Measurements from ENCODE around the gene GSN.
A peak's percentile ranks its signal among the peaks of the same experiment; 100 is the strongest.
"Not testable (repeated sequence)": the region's sequence is repeated elsewhere in the genome, so short reads cannot be mapped to it uniquely, and the experiment has no call there.

The GSN gene

GRCh38 chr9:121288673-121289025, 20.7 kb downstream of the GSN start:
- DNase-seq (ENCODE audit: low spot score) = no peak

- no peak for DNase-seq (ENCODE audit: low spot score)
Observed at GRCh38 chr9:121289026-121289771, 21.2 kb downstream of the GSN start.

GRCh38 chr9:121289772-121290370, 21.9 kb downstream of the GSN start:
- DNase-seq (ENCODE audit: low spot score) = no peak

GRCh38 chr9:121291536-121291935, 23.6 kb downstream of the GSN start:
- DNase-seq (ENCODE audit: low spot score) = not testable (repeated sequence)

- DNase-seq (ENCODE audit: low spot score) = no peak
Observed at GRCh38 chr9:121292051-121292450, 24.1 kb downstream of the GSN start.

- DNase-seq (ENCODE audit: low spot score) = no peak
Observed at GRCh38 chr9:121292801-121293241, 24.9 kb downstream of the GSN start.

GRCh38 chr9:121294151-121294743, 26.3 kb downstream of the GSN start:
- DNase-seq (ENCODE audit: low spot score) = no peak

- no peak for DNase-seq (ENCODE audit: low spot score)
Observed at GRCh38 chr9:121294866-121295661, 27.1 kb downstream of the GSN start.

GRCh38 chr9:121295662-121296191, 27.8 kb downstream of the GSN start:
- DNase-seq (ENCODE audit: low spot score) = no peak

- no peak for DNase-seq (ENCODE audit: low spot score)
Observed at GRCh38 chr9:121296213-121297127, 28.5 kb downstream of the GSN start.

GRCh38 chr9:121297389-121297788, 29.4 kb downstream of the GSN start:
- no peak for DNase-seq (ENCODE audit: low spot score)

GRCh38 chr9:121298016-121298538, 30.1 kb downstream of the GSN start:
- no peak for DNase-seq (ENCODE audit: low spot score)

- DNase-seq (ENCODE audit: low spot score) = peak; percentile 60
Observed at GRCh38 chr9:121298689-121299466, 30.9 kb downstream of the GSN start.

- peak; percentile 67 for DNase-seq (ENCODE audit: low spot score)
Observed at GRCh38 chr9:121299467-121300282, 31.7 kb downstream of the GSN start.

- DNase-seq (ENCODE audit: low spot score) = no peak
Observed at GRCh38 chr9:121300283-121301119, 32.5 kb downstream of the GSN start.

GRCh38 chr9:121301881-121302286, 33.9 kb downstream of the GSN start:
- no peak for DNase-seq (ENCODE audit: low spot score)

- DNase-seq (ENCODE audit: low spot score) = no peak
Observed at GRCh38 chr9:121302341-121302740, 34.4 kb downstream of the GSN start.

- no peak for DNase-seq (ENCODE audit: low spot score)
Observed at GRCh38 chr9:121302786-121303185, 34.8 kb downstream of the GSN start.

All from germinal center (tissue), 1 donor.